HepG2 (cell line): ENCODE measurements around the gene TTC39C. TPM values are rescaled to one million over a fixed set of nuclear protein-coding genes. Genes with fewer than 3 reads are reported as not detected.

Experiments used
- AHR ChIP-seq: IDR thresholded peaks from 2 replicates; pipeline ENCODE4 v1.6.1; 2018; ENCODE audit warnings: missing genetic modification reagents, missing compliant biosample characterization
- CCDC6 ChIP-seq: sonication (generic); formaldehyde crosslinking; IDR thresholded peaks from 2 replicates; pipeline ENCODE4 v1.8.1; 2022; ENCODE audit warnings: mild to moderate bottlenecking, missing genetic modification reagents, moderate library complexity
- ETV6 ChIP-seq: sonication (generic); formaldehyde crosslinking; conservative IDR thresholded peaks from 2 replicates; pipeline ENCODE4 v1.4.0; 2020; ENCODE audit warnings: missing genetic modification reagents
- HOMEZ ChIP-seq: IDR thresholded peaks from 2 replicates; pipeline ENCODE4 v1.6.1; 2016; ENCODE audit warnings: low read depth
- MEF2D ChIP-seq: sonication (generic); formaldehyde crosslinking; IDR thresholded peaks from 2 replicates; pipeline ENCODE4 v1.5.1; 2020; ENCODE audit warnings: mild to moderate bottlenecking, missing genetic modification reagents
- MYNN ChIP-seq: sonication (generic); formaldehyde crosslinking; IDR thresholded peaks from 2 replicates; pipeline ENCODE4 v1.4.0; 2020; ENCODE audit warnings: mild to moderate bottlenecking, low read depth, missing genetic modification reagents
- NFIC ChIP-seq: IDR thresholded peaks from 2 replicates; pipeline ENCODE4 v1.6.1; 2012; ENCODE audit warnings: mild to moderate bottlenecking, low read length, inconsistent platforms
- REL ChIP-seq: sonication (generic); formaldehyde crosslinking; conservative IDR thresholded peaks from 2 replicates; pipeline ENCODE4 v1.8.0; 2022; ENCODE audit warnings: mild to moderate bottlenecking, missing genetic modification reagents, moderate library complexity
- RNF2 ChIP-seq: fragments of 450-650 bp; conservative IDR thresholded peaks from 2 replicates; pipeline ENCODE4 v1.6.1; 2016; ENCODE audit warnings: low read depth
- SAFB2 ChIP-seq: sonication (generic); formaldehyde crosslinking; IDR thresholded peaks from 2 replicates; pipeline ENCODE4 v1.5.1; 2020; ENCODE audit warnings: missing genetic modification reagents, low read depth, mild to moderate bottlenecking, borderline replicate concordance
- SALL1 ChIP-seq: sonication (generic); formaldehyde crosslinking; IDR thresholded peaks from 2 replicates; pipeline ENCODE4 v1.8.0; 2022; ENCODE audit warnings: mild to moderate bottlenecking, missing genetic modification reagents
- SMC3 ChIP-seq: IDR thresholded peaks from 2 replicates; pipeline ENCODE4 v1.6.1; 2011; ENCODE audit warnings: low read length, improper control_type of control experiment
- SNAPC2 ChIP-seq: sonication (generic); formaldehyde crosslinking; IDR thresholded peaks from 2 replicates; pipeline ENCODE4 v1.8.1; 2022; ENCODE audit warnings: mild to moderate bottlenecking, missing genetic modification reagents
- TOE1 ChIP-seq: sonication (generic); formaldehyde crosslinking; IDR thresholded peaks from 2 replicates; pipeline ENCODE4 v1.4.0; 2020; ENCODE audit warnings: mild to moderate bottlenecking, missing genetic modification reagents
- ZGPAT ChIP-seq: IDR thresholded peaks from 2 replicates; pipeline ENCODE4 v1.6.1; 2016; ENCODE audit warnings: mild to moderate bottlenecking
- ZNF20 ChIP-seq: sonication (generic); formaldehyde crosslinking; IDR thresholded peaks from 2 replicates; pipeline ENCODE4 v1.4.0; 2020; ENCODE audit warnings: mild to moderate bottlenecking, moderate library complexity, missing genetic modification reagents
- ZNF256 ChIP-seq: sonication (generic); formaldehyde crosslinking; conservative IDR thresholded peaks from 2 replicates; pipeline ENCODE4 v1.4.0; 2020; ENCODE audit warnings: missing genetic modification reagents
- ZNF281 ChIP-seq: sonication (generic); formaldehyde crosslinking; IDR thresholded peaks from 2 replicates; pipeline ENCODE4 v1.4.0; 2020; ENCODE audit warnings: missing genetic modification reagents, borderline replicate concordance
- ZNF362 ChIP-seq: sonication (generic); formaldehyde crosslinking; IDR thresholded peaks from 2 replicates; pipeline ENCODE4 v1.4.0; 2020; ENCODE audit warnings: missing genetic modification reagents, mild to moderate bottlenecking, borderline replicate concordance
- ZNF569 ChIP-seq: sonication (generic); formaldehyde crosslinking; IDR thresholded peaks from 2 replicates; pipeline ENCODE4 v1.5.0; 2020; ENCODE audit warnings: mild to moderate bottlenecking, missing genetic modification reagents, moderate library complexity, borderline replicate concordance
- ZNF589 ChIP-seq: sonication (generic); formaldehyde crosslinking; conservative IDR thresholded peaks from 2 replicates; pipeline ENCODE4 v1.8.0; 2022; ENCODE audit warnings: mild to moderate bottlenecking, moderate library complexity, missing genetic modification reagents
- ZNF720 ChIP-seq: sonication (generic); formaldehyde crosslinking; IDR thresholded peaks from 2 replicates; pipeline ENCODE4 v1.4.0; 2020; ENCODE audit warnings: missing genetic modification reagents
- ZNF773 ChIP-seq: sonication (generic); formaldehyde crosslinking; IDR thresholded peaks from 2 replicates; pipeline ENCODE4 v1.4.0; 2020; ENCODE audit warnings: missing genetic modification reagents, borderline replicate concordance
- polyA plus RNA-seq, 8 experiments: library from polyadenylated mRNA; depleted of rRNA in 3 of 8; stranded (reverse) in 7 of 8; unstranded in 1 of 8; fragments of >200 nt; fragmentation: Illumina TruSeq in 4 of 8; extraction: Trizol in 4 of 8; gene quantifications; 2 replicates each; pipeline versions ENCODE4 v1.2.1 to v1.2.3, GENCODE V29; 2011 to 2016; ENCODE audit warnings: low read depth in 4 of 8, missing spikeins in 1 of 8, mixed read lengths in 1 of 8; ENCODE audit not compliant: insufficient read depth in 1 of 8
- total RNA-seq, 5 experiments: library from RNA; depleted of rRNA; stranded (reverse); fragments of >200 nt; fragmentation: Illumina TruSeq; extraction: Trizol; gene quantifications; 2 replicates each; pipeline ENCODE4 v1.2.3, GENCODE V29; 2016; ENCODE audit warnings: low read depth in 1 of 5

The TTC39C gene
- total and polyA plus RNA-seq, 2 of the 13 experiments (the other 11 are each of a cell fraction or from before 2014, with no cell fraction given): 19.1 to 25.9 TPM

- TF ChIP-seq ZNF362 (CRISPR knock-in tag) (peak; percentile 92), ZNF281 (CRISPR knock-in tag) (no peak), SAFB2 (CRISPR knock-in tag) (no peak), ZNF589 (CRISPR knock-in tag) (peak; percentile 58; the same call in 1 of the 2 replicates), SALL1 (CRISPR knock-in tag) (peak; percentile 92; the same call in 1 of the 2 replicates), RNF2 (no peak), AHR (no peak), ZNF720 (CRISPR knock-in tag) (no peak), ZGPAT (CRISPR knock-in tag) (peak; percentile 69), ZNF256 (CRISPR knock-in tag) (no peak), SNAPC2 (CRISPR knock-in tag) (0 out of 2 replicates have a peak, but pooled peaks have one; percentile 67), MYNN (no peak), ZNF773 (CRISPR knock-in tag) (no peak), ETV6 (CRISPR knock-in tag) (no peak), CCDC6 (CRISPR knock-in tag) (no peak), NFIC (no peak), ZNF20 (no peak), HOMEZ (peak; percentile 85), SMC3 (peak; percentile 13; the same call in 1 of the 2 replicates), TOE1 (CRISPR knock-in tag) (no peak), REL (CRISPR knock-in tag) (no peak), ZNF569 (CRISPR knock-in tag) (no peak), MEF2D (CRISPR knock-in tag) (peak; percentile 78; the same call in 1 of the 2 replicates)
These were observed 98.5 kb downstream of the TTC39C start (continued) for GRCh38 chr18:24112874-24113615.
